HG03565 (cell line): ENCODE measurements around the gene PRL.

ENCODE experiments used
- ATAC-seq: cut with Tn5 transposase; IDR thresholded peaks from one replicate; pipeline ENCODE4 v1.9.1; 2021; ENCODE audit warnings: mild to moderate bottlenecking, moderate library complexity; ENCODE audit not compliant: unreplicated experiment

The PRL gene

DNA sequence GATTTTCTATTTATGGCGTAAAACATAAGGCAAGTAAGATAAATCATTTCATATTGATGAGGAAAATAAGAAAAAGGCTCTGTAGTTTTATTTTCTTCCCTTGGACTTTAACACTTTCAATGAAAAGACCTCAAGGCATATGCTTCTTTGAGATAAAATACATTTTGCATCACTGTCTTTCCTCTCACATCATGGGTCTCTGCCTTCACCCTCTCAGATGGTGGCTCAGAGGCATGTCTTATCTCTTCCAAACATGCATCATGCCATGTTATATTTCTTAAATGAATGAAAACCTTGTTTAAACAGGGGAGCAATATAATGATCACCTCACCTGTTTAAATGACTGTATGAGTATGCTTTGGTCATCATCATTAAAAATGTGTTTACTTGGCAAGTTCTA is 59.3 kb downstream of the PRL start:
- ATAC-seq, result no peak
